ENCODE results near the gene RAB14.

DNA sequence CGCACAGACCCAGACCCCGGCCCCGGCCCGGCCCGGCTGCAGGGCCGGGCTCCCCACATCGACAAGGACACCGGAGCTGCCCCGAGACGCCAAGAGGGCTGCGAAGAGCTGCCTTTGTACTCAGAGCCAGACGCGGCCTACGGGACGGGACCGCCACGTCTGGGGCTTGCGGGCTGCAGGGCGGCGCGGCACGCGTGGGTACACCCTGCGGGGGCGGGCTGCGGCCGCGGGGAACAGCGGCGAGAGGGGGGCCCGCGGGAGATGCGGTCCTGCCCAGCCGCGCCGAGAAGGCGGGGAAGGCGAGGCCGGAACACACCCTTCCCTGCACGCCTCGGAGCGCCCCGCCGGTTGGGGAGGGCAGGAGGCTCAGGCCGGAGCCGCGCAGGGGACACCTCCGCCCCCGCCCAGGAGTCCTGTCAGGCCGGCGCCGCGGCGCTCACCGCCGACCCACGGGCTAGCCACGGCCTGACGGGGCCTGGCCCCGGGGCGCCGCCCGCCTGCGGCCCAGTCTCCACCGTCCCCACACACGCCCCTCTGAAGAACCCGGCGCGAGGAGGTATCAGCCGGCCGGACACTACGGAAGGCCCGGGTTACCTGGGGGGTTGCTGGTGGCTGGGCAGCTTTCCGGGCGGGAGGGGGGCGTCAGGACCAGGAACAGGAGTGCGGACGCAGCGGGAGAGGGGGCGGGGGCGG lies 478 bp downstream of the RAB14 start:
- TF ChIP-seq RAD21 (IDR thresholded peaks at IDR 0.05; ENCODE audit: low read depth) = no peak
- TF ChIP-seq POLR2A (IDR thresholded peaks at IDR 0.05; ENCODE audit: borderline replicate concordance, extremely low read depth, insufficient read depth, insufficient read length) = no peak
- TF ChIP-seq, protein P1, sequence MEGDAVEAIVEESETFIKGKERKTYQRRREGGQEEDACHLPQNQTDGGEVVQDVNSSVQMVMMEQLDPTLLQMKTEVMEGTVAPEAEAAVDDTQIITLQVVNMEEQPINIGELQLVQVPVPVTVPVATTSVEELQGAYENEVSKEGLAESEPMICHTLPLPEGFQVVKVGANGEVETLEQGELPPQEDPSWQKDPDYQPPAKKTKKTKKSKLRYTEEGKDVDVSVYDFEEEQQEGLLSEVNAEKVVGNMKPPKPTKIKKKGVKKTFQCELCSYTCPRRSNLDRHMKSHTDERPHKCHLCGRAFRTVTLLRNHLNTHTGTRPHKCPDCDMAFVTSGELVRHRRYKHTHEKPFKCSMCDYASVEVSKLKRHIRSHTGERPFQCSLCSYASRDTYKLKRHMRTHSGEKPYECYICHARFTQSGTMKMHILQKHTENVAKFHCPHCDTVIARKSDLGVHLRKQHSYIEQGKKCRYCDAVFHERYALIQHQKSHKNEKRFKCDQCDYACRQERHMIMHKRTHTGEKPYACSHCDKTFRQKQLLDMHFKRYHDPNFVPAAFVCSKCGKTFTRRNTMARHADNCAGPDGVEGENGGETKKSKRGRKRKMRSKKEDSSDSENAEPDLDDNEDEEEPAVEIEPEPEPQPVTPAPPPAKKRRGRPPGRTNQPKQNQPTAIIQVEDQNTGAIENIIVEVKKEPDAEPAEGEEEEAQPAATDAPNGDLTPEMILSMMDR (IDR thresholded peaks at IDR 0.05 in 2 of 3, conservative IDR thresholded peaks at IDR 0.05 in 1 of 3; ENCODE audit: borderline replicate concordance in 1 of 3, insufficient read depth in 1 of 3, low read depth in 2 of 3, low read length in 2 of 3) = no peak
- no peak for TF ChIP-seq ZNF274 (IDR thresholded peaks at IDR 0.05; ENCODE audit: low read depth, low read length)
- no peak for TF ChIP-seq TCF7L2 (IDR thresholded peaks at IDR 0.05; ENCODE audit: borderline replicate concordance, extremely low read depth, insufficient read depth, insufficient read length)
- TF ChIP-seq POLR2AphosphoS5 (IDR thresholded peaks at IDR 0.05; ENCODE audit: low read depth, low read length) = no peak
- no peak for TF ChIP-seq EZH2 (IDR thresholded peaks at IDR 0.05)
- TF ChIP-seq, protein P2, sequence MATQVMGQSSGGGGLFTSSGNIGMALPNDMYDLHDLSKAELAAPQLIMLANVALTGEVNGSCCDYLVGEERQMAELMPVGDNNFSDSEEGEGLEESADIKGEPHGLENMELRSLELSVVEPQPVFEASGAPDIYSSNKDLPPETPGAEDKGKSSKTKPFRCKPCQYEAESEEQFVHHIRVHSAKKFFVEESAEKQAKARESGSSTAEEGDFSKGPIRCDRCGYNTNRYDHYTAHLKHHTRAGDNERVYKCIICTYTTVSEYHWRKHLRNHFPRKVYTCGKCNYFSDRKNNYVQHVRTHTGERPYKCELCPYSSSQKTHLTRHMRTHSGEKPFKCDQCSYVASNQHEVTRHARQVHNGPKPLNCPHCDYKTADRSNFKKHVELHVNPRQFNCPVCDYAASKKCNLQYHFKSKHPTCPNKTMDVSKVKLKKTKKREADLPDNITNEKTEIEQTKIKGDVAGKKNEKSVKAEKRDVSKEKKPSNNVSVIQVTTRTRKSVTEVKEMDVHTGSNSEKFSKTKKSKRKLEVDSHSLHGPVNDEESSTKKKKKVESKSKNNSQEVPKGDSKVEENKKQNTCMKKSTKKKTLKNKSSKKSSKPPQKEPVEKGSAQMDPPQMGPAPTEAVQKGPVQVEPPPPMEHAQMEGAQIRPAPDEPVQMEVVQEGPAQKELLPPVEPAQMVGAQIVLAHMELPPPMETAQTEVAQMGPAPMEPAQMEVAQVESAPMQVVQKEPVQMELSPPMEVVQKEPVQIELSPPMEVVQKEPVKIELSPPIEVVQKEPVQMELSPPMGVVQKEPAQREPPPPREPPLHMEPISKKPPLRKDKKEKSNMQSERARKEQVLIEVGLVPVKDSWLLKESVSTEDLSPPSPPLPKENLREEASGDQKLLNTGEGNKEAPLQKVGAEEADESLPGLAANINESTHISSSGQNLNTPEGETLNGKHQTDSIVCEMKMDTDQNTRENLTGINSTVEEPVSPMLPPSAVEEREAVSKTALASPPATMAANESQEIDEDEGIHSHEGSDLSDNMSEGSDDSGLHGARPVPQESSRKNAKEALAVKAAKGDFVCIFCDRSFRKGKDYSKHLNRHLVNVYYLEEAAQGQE (IDR thresholded peaks at IDR 0.05; ENCODE audit: low read depth) = no peak
- TF ChIP-seq SP1 (IDR thresholded peaks at IDR 0.05; ENCODE audit: low read depth) = no peak
- TF ChIP-seq, protein P3, sequence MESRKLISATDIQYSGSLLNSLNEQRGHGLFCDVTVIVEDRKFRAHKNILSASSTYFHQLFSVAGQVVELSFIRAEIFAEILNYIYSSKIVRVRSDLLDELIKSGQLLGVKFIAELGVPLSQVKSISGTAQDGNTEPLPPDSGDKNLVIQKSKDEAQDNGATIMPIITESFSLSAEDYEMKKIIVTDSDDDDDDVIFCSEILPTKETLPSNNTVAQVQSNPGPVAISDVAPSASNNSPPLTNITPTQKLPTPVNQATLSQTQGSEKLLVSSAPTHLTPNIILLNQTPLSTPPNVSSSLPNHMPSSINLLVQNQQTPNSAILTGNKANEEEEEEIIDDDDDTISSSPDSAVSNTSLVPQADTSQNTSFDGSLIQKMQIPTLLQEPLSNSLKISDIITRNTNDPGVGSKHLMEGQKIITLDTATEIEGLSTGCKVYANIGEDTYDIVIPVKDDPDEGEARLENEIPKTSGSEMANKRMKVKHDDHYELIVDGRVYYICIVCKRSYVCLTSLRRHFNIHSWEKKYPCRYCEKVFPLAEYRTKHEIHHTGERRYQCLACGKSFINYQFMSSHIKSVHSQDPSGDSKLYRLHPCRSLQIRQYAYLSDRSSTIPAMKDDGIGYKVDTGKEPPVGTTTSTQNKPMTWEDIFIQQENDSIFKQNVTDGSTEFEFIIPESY (IDR thresholded peaks at IDR 0.05; ENCODE audit: extremely low read depth, insufficient replicate concordance, low read length) = no peak
- no peak for TF ChIP-seq SIN3A (IDR thresholded peaks at IDR 0.05; ENCODE audit: low read depth)

Measured in HCT116 (cell line).